ENCODE results near the gene ABTB2.

Gene ABTB2

DNA sequence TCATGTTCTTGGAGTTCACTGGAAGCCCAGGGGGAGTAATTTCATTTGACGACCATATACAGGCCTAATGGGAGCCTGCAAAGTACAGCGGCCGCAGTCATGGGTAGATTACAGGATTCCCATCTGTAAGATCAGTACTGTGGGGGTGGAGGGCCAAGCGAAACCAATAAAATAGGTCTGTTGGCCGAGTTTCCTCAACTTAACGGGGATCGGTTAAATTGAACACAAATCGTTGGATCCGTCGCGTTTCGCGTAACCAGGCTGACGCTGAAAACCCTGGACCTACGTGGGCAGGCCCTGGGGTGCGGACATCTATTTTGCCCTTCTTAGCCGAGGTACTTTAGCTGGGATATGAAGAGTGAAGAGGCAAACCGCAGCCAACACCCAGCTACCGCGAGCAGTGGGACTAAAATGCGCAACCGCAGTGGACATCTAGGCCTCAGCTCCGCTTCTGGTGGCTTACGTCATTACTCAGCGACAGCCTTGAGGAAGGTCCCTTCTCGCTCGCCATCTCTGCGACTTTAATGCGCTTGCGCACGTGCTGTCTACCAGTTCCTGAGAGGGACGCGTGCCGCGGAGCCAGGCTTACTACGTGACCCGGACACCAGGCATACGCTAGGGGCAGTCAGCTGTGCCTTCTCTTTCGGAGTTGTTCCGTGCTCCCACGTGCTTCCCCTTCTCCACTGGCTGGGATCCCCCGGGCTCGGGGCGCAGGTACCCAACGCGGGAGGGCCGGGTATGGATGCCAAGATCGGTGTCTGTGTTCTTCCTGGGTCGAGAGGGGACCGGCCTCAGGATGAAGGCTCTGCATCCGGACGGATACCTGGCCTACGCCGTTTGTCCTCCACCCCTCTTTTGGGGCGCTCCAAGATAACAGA is 252.5 kb downstream of the ABTB2 start, which contains the start of gene NAT10:
NAT10 (plus strand) TSS at position 551 of the 878 bp plus-strand sequence. CDS start 2,597 bp downstream, outside the sequence.
- peak; percentile 98 for DNase-seq (ENCODE audit: low read depth)

DNA sequence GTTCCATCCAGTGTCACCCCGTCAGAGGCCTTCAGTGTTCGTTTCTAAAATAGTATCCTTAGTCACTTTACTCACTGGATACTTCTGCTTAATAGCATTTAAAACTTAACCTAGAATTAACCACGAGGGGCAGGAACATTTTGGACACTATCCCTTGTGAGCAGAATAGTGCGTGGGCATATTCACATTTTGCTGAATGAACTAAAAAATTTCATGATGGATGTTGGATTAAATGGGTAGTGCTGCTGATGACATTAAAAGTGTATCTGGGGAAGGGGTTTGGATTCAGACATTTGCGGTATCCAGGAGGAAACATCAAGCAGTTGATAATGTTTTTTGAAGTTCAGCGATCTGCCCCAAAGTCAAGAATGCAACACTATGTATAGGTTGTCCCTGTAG is 253.1 kb downstream of the ABTB2 start:
- DNase-seq (ENCODE audit: low read depth), result no peak
